ENCODE data around the gene EHD4.

DNA sequence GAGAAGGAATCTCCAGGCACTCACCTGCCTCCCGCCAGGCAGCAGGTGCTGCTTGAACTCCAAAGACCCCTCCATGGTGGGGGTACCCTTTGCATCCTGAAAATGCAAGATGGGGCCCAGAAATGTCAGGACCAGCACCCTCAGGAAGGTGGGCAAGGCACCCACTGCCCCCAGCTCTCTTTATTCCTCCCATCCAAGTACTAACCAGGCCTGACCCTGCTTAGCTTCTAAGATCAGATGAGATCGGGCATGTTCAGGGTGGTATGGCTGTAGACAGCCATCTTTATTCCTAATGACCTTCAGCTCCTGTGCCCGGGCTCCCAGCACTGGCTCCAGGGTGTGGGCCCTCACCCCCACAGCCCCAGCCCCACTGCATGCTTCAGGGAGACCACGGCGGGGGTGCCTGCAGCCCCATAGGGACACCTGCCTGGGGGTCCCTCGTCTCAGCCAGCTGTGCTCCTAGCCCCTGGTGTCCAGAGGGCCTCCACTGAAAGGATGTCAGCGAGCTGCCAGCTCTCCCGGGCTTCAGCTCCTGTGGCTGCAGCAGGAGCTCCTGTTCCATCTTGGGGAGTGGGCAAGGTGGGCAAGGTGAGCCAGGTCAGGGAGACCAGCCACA lies 120.5 kb downstream of the EHD4 start:
- TF ChIP-seq CTCF (IDR thresholded peaks at IDR 0.05) (no peak), POLR2A (IDR thresholded peaks at IDR 0.05) (no peak)
